ENCODE results near the gene TENM4. TPM values are rescaled to one million over a fixed set of nuclear protein-coding genes. Genes with fewer than 3 reads are reported as not detected.

The TENM4 gene
- total and polyA plus RNA-seq, 4 donors, result 0.02 to 0.33 (median 0.14) TPM

DNA sequence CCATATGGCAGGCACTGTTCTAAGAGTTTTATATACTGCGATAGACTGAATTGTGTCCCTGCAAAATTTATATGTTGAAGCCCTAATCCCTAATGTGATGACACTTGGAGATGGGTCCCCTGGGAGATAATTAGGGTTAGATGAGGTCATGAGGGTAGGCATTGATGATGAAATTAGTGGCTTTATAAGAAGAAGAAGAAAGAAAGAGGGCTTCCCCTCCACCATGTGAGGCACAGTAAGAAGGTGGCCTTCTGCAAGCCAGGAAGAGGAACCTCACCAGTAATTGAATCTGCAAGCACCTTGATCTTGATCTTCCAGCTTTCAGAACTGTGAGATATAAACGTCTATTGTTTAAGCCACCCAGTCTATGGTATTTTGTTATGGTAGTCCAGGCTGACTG lies 46.6 kb upstream of the TENM4 start:
- TF ChIP-seq FOXA1 (IDR thresholded peaks at IDR 0.05) (no peak), GABPA (IDR thresholded peaks at IDR 0.05 in 1 of 2, conservative IDR thresholded peaks at IDR 0.05 in 1 of 2) (no peak), TAF1 (conservative IDR thresholded peaks at IDR 0.05) (no peak), EGR1 (IDR thresholded peaks at IDR 0.05; ENCODE audit: low read depth in 2 of 2) (no peak), HNF4G (IDR thresholded peaks at IDR 0.05) (no peak)
- TF ChIP-seq, protein P1, sequence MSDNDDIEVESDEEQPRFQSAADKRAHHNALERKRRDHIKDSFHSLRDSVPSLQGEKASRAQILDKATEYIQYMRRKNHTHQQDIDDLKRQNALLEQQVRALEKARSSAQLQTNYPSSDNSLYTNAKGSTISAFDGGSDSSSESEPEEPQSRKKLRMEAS (IDR thresholded peaks at IDR 0.05), result no peak
- Histone ChIP-seq H3K4me3 (ENCODE audit: low read depth in 1 of 3, low read length in 3 of 3) (no peak overlapping the region), H3K9ac (ENCODE audit: low read depth in 1 of 2, low read length in 2 of 2) (no peak overlapping the region), H3K36me3 (ENCODE audit: control insufficient read depth in 4 of 4, insufficient read depth in 3 of 4, low read depth in 1 of 4, low read length in 3 of 4) (no peaks in the 10 kb centered on the region), H3K27me3 (ENCODE audit: control insufficient read depth in 4 of 4, insufficient read depth in 4 of 4, low read length in 3 of 4) (no peaks in the 10 kb centered on the region), H3K27ac (ENCODE audit: low read depth in 1 of 2, low read length in 2 of 2) (no peak overlapping the region), H3K9me3 (ENCODE audit: control insufficient read depth in 4 of 4, low read length in 3 of 4) (no peaks in the 10 kb centered on the region), H3K4me1 (ENCODE audit: control insufficient read depth in 4 of 4, insufficient read depth in 4 of 4, low read length in 3 of 4) (peaks cover 2 to 19% (median 14%) of the 10 kb centered on the region in 4 donors)
- no peak for DNase-seq (ENCODE audit: low spot score)
- 91% methylated on average over 2 of the region's 2 CpGs for WGBS

DNA sequence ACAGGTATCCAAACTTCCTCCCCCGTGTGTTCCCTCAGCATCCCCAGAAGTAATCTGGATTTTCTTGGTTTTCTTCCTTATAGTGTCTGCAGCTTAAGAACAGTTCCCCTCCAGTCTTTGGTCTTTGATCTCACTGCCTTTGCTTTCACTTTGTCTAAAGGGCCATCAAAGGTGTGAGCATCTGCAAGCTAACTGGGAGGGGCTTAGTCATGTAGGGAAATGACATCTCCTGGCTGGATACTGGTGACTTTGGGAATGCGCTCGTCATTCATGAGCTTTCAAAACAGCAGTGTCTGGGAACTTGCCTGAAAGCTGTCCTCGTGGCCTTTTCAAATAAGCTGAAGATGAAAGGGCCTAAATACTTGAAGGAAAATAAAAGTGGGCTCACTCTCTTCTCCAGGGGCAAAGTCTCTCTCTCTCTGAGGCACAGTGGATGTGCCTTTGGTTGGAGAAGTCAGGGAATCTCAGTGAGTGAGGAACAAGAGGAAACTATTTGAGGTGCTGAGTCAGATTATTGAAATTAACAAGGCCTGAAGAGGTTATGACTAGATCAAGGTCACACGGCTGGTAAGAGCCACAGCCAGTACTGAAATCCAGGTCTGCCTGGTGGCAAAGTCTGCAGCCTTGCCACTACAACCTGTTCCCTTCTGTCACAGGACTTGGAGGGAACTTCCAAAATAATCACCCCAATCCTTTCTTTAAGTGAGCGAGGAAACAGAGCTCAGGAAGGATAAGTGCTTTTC lies 45.6 kb upstream of the TENM4 start:
- Histone ChIP-seq H3K27me3 (ENCODE audit: control insufficient read depth in 4 of 4, insufficient read depth in 4 of 4, low read length in 3 of 4) (no peaks in the 10 kb centered on the region), H3K4me3 (ENCODE audit: low read depth in 1 of 3, low read length in 3 of 3) (no peak overlapping the region), H3K36me3 (ENCODE audit: control insufficient read depth in 4 of 4, insufficient read depth in 3 of 4, low read depth in 1 of 4, low read length in 3 of 4) (no peaks in the 10 kb centered on the region), H3K9me3 (ENCODE audit: control insufficient read depth in 4 of 4, low read length in 3 of 4) (no peaks in the 10 kb centered on the region), H3K9ac (ENCODE audit: low read depth in 1 of 2, low read length in 2 of 2) (no peak overlapping the region), H3K4me1 (ENCODE audit: control insufficient read depth in 4 of 4, insufficient read depth in 4 of 4, low read length in 3 of 4) (peaks cover 2 to 12% (median 8%) of the 10 kb centered on the region in 4 donors), H3K27ac (ENCODE audit: low read depth in 1 of 2, low read length in 2 of 2) (no peak overlapping the region)
- DNase-seq (ENCODE audit: low spot score), result no peak
- TF ChIP-seq GABPA (IDR thresholded peaks at IDR 0.05 in 1 of 2, conservative IDR thresholded peaks at IDR 0.05 in 1 of 2) (no peak), RAD21 (IDR thresholded peaks at IDR 0.05) (no peak), RXRA (IDR thresholded peaks at IDR 0.05) (no peak), EGR1 (IDR thresholded peaks at IDR 0.05; ENCODE audit: low read depth in 2 of 2) (no peak)
- 70% methylated on average over 6 of the region's 6 CpGs for WGBS

- 49% methylated on average over 4 of the region's 4 CpGs for WGBS
- no peak overlapping the region for H3K27ac ChIP-seq (ENCODE audit: low read depth in 1 of 2, low read length in 2 of 2)
- H3K9ac ChIP-seq (ENCODE audit: low read depth in 1 of 2, low read length in 2 of 2), result no peak overlapping the region
- no peaks in the 10 kb centered on the region for H3K27me3 ChIP-seq (ENCODE audit: control insufficient read depth in 4 of 4, insufficient read depth in 4 of 4, low read length in 3 of 4)
- peaks cover 2 to 12% (median 8%) of the 10 kb centered on the region in 4 donors for H3K4me1 ChIP-seq (ENCODE audit: control insufficient read depth in 4 of 4, insufficient read depth in 4 of 4, low read length in 3 of 4)
- no peaks in the 10 kb centered on the region for H3K36me3 ChIP-seq (ENCODE audit: control insufficient read depth in 4 of 4, insufficient read depth in 3 of 4, low read depth in 1 of 4, low read length in 3 of 4)
- no peak for DNase-seq (ENCODE audit: low spot score)
- no peak overlapping the region for H3K4me3 ChIP-seq (ENCODE audit: low read depth in 1 of 3, low read length in 3 of 3)
- no peaks in the 10 kb centered on the region for H3K9me3 ChIP-seq (ENCODE audit: control insufficient read depth in 4 of 4, low read length in 3 of 4)
- TF ChIP-seq NR2F2 (IDR thresholded peaks at IDR 0.05) (no peak), FOXA2 (IDR thresholded peaks at IDR 0.05) (no peak), EGR1 (IDR thresholded peaks at IDR 0.05; ENCODE audit: low read depth in 2 of 2) (no peak), JUND (IDR thresholded peaks at IDR 0.05) (no peak), TAF1 (conservative IDR thresholded peaks at IDR 0.05) (no peak), GABPA (IDR thresholded peaks at IDR 0.05 in 1 of 2, conservative IDR thresholded peaks at IDR 0.05 in 1 of 2) (no peak), ATF3 (IDR thresholded peaks at IDR 0.05) (no peak), HNF4A (conservative IDR thresholded peaks at IDR 0.05) (no peak), HNF4G (IDR thresholded peaks at IDR 0.05) (no peak), YY1 (IDR thresholded peaks at IDR 0.05) (no peak), SP1 (IDR thresholded peaks at IDR 0.05) (no peak)
- TF ChIP-seq, protein P1 (IDR thresholded peaks at IDR 0.05), result no peak
- TF ChIP-seq, protein P2, sequence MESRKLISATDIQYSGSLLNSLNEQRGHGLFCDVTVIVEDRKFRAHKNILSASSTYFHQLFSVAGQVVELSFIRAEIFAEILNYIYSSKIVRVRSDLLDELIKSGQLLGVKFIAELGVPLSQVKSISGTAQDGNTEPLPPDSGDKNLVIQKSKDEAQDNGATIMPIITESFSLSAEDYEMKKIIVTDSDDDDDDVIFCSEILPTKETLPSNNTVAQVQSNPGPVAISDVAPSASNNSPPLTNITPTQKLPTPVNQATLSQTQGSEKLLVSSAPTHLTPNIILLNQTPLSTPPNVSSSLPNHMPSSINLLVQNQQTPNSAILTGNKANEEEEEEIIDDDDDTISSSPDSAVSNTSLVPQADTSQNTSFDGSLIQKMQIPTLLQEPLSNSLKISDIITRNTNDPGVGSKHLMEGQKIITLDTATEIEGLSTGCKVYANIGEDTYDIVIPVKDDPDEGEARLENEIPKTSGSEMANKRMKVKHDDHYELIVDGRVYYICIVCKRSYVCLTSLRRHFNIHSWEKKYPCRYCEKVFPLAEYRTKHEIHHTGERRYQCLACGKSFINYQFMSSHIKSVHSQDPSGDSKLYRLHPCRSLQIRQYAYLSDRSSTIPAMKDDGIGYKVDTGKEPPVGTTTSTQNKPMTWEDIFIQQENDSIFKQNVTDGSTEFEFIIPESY (IDR thresholded peaks at IDR 0.05), result no peak
- TF ChIP-seq, protein P3, sequence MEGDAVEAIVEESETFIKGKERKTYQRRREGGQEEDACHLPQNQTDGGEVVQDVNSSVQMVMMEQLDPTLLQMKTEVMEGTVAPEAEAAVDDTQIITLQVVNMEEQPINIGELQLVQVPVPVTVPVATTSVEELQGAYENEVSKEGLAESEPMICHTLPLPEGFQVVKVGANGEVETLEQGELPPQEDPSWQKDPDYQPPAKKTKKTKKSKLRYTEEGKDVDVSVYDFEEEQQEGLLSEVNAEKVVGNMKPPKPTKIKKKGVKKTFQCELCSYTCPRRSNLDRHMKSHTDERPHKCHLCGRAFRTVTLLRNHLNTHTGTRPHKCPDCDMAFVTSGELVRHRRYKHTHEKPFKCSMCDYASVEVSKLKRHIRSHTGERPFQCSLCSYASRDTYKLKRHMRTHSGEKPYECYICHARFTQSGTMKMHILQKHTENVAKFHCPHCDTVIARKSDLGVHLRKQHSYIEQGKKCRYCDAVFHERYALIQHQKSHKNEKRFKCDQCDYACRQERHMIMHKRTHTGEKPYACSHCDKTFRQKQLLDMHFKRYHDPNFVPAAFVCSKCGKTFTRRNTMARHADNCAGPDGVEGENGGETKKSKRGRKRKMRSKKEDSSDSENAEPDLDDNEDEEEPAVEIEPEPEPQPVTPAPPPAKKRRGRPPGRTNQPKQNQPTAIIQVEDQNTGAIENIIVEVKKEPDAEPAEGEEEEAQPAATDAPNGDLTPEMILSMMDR (IDR thresholded peaks at IDR 0.05; ENCODE audit: low read depth, low read length, missing input control), result no peak
Observed at GRCh38 chr11:79485694-79486093, 44.9 kb upstream of the TENM4 start.
